K562 (cell line): ENCODE measurements around the gene TBX19. TPM values are rescaled to one million over a fixed set of nuclear protein-coding genes. Genes with fewer than 3 reads are reported as not detected.
A peak's percentile ranks its signal among the peaks of the same experiment; 100 is the strongest.

Experiments used
- ARHGAP35 ChIP-seq: fragments of 450-650 bp; IDR thresholded peaks from 2 replicates; pipeline ENCODE4 v1.6.1; 2018; ENCODE audit not compliant: partially characterized antibody
- BRD9 ChIP-seq: fragments of 450-650 bp; IDR thresholded peaks from 2 replicates; pipeline ENCODE4 v1.6.1; 2018; ENCODE audit warnings: low read depth; ENCODE audit not compliant: partially characterized antibody
- CBFB ChIP-seq: sonication (generic); formaldehyde crosslinking; IDR thresholded peaks from 2 replicates; pipeline ENCODE4 v1.4.0; 2020; ENCODE audit warnings: mild to moderate bottlenecking, missing genetic modification reagents
- DEAF1 ChIP-seq: fragments of 450-650 bp; formaldehyde crosslinking; IDR thresholded peaks from 2 replicates; pipeline ENCODE4 v1.4.0; 2020; ENCODE audit warnings: mild to moderate bottlenecking, moderate library complexity
- E2F8 ChIP-seq: fragments of 450-650 bp; IDR thresholded peaks from 2 replicates; pipeline ENCODE4 v1.7.1; 2018; ENCODE audit warnings: mild to moderate bottlenecking, low read depth; ENCODE audit not compliant: partially characterized antibody
- EHMT2 ChIP-seq: fragments of 450-650 bp; IDR thresholded peaks from 2 replicates; pipeline ENCODE4 v1.6.1; 2018; ENCODE audit warnings: antibody characterized with exemption
- ELK1 ChIP-seq: sonication (generic); formaldehyde crosslinking; IDR thresholded peaks from 2 replicates; pipeline ENCODE4 v1.8.1; 2022; ENCODE audit warnings: missing genetic modification reagents
- FOXK1 ChIP-seq: sonication (generic); formaldehyde crosslinking; IDR thresholded peaks from 2 replicates; pipeline ENCODE4 v1.8.0; 2022; ENCODE audit warnings: missing genetic modification reagents, mild to moderate bottlenecking, borderline replicate concordance
- FOXP4 ChIP-seq: sonication (generic); formaldehyde crosslinking; IDR thresholded peaks from 2 replicates; pipeline ENCODE4 v1.8.0; 2022; ENCODE audit warnings: mild to moderate bottlenecking, missing genetic modification reagents, borderline replicate concordance
- GATA2 ChIP-seq: sonication (generic); formaldehyde crosslinking; IDR thresholded peaks from 2 replicates; pipeline ENCODE4 v1.4.0; 2020; ENCODE audit warnings: mild to moderate bottlenecking, missing genetic modification reagents
- JUN ChIP-seq, 2 experiments: sonication (generic) in 1 of 2; formaldehyde crosslinking in 1 of 2; IDR thresholded peaks; 2 replicates each; pipeline versions ENCODE4 v1.6.1 to v1.8.0; 2012 to 2022; ENCODE audit warnings: borderline replicate concordance in 2 of 2, mild to moderate bottlenecking in 2 of 2, improper control_type of control experiment in 1 of 2, low read depth in 1 of 2, low read length in 1 of 2, missing genetic modification reagents in 1 of 2
- MAFF ChIP-seq: IDR thresholded peaks from 2 replicates; pipeline ENCODE4 v1.6.1; 2012; ENCODE audit warnings: low read length, improper control_type of control experiment
- MEF2A ChIP-seq: IDR thresholded peaks from 2 replicates; pipeline ENCODE4 v1.6.1; 2011; ENCODE audit warnings: low read depth, mild to moderate bottlenecking, low read length, moderate library complexity; ENCODE audit not compliant: control insufficient read depth
- MTA3 ChIP-seq: fragments of 450-650 bp; formaldehyde crosslinking; IDR thresholded peaks from 2 replicates; pipeline ENCODE4 v1.6.1; 2017; ENCODE audit warnings: mild to moderate bottlenecking, borderline replicate concordance
- MXI1 ChIP-seq: IDR thresholded peaks from 2 replicates; pipeline ENCODE4 v1.6.1; 2011; ENCODE audit warnings: low read depth, mild to moderate bottlenecking, improper control_type of control experiment, low read length
- MYBL2 ChIP-seq, 2 experiments: fragments of 450-650 bp in 1 of 2; sonication (generic) in 1 of 2; formaldehyde crosslinking in 1 of 2; IDR thresholded peaks; 2 replicates each; pipeline versions ENCODE4 v1.6.1 to v1.8.1; 2017 to 2022; ENCODE audit warnings: borderline replicate concordance in 1 of 2, inconsistent platforms in 1 of 2, low read depth in 1 of 2, mild to moderate bottlenecking in 1 of 2, missing genetic modification reagents in 1 of 2, moderate library complexity in 1 of 2
- PHF21A ChIP-seq: fragments of 450-650 bp; IDR thresholded peaks from 2 replicates; pipeline ENCODE4 v1.6.1; 2017; ENCODE audit warnings: low read depth, borderline replicate concordance
- TRIM24 ChIP-seq, 2 experiments: fragments of 450-650 bp; IDR thresholded peaks; 2 replicates each; pipeline ENCODE4 v1.6.1; 2016
- ZFP1 ChIP-seq: fragments of 450-650 bp; formaldehyde crosslinking; IDR thresholded peaks from 2 replicates; pipeline ENCODE4 v1.4.0; 2020; ENCODE audit warnings: mild to moderate bottlenecking, mixed read lengths
- ZNF165 ChIP-seq: fragments of 250-450 bp; sonication (Bioruptor Pico); IDR thresholded peaks from 2 replicates; pipeline ENCODE4 v1.4.0; 2020; ENCODE audit warnings: borderline replicate concordance
- ZNF436 ChIP-seq: fragments of 250-450, 450-650 bp; sonication (Bioruptor Pico); formaldehyde crosslinking; IDR thresholded peaks from 2 replicates; pipeline ENCODE4 v1.7.0; 2020; ENCODE audit warnings: mild to moderate bottlenecking
- ZNF830 ChIP-seq: fragments of 250-450 bp; sonication (Bioruptor Pico); IDR thresholded peaks from 2 replicates; pipeline ENCODE4 v1.5.0; 2021; ENCODE audit warnings: mild to moderate bottlenecking
- polyA plus RNA-seq, 8 experiments: library from polyadenylated mRNA; depleted of rRNA in 4 of 8; stranded (reverse) in 5 of 8; unstranded in 3 of 8; fragments of >200 nt; fragmentation: Nextera tagmentation in 2 of 8; fragmentation: Illumina TruSeq in 1 of 8; extraction: Ambion mirVana in 2 of 8; extraction: Trizol in 1 of 8; gene quantifications; 2 replicates each; pipeline versions ENCODE4 v1.2.1 to v1.2.3, GENCODE V29; 2011 to 2014; ENCODE audit warnings: inconsistent platforms in 1 of 8, missing spikeins in 1 of 8
- total RNA-seq, 7 experiments: library from RNA; depleted of rRNA in 6 of 7; stranded (reverse); fragments of >200 nt in 6 of 7; fragmentation: Illumina TruSeq in 2 of 7; extraction: Trizol in 2 of 7; gene quantifications; 2 replicates each; pipeline versions ENCODE4 v1.2.1 to v1.2.3, GENCODE V29; 2011 to 2021; ENCODE audit warnings: low replicate concordance in 1 of 7

The TBX19 gene
- total and polyA plus RNA-seq, 9 of the 15 experiments (the other 6 are each of a cell fraction or from before 2014, with no cell fraction given), result 0.32 to 3.1 (median 0.95) TPM

GRCh38 chr1:168287237-168287664 lies 6.6 kb downstream of the TBX19 start (continued):
- TF ChIP-seq E2F8 (peak; percentile 28), DEAF1 (CRISPR knock-in tag) (no peak), ELK1 (CRISPR knock-in tag) (no peak), ZNF436 (CRISPR knock-in tag) (no peak), ARHGAP35 (no peak), ZFP1 (no peak), FOXP4 (CRISPR knock-in tag) (no peak), MYBL2 (IDR thresholded peaks at IDR 0.05; ENCODE audit: low read depth) (no peak), MYBL2 (CRISPR knock-in tag; IDR thresholded peaks at IDR 0.05; ENCODE audit: borderline replicate concordance) (no peak), BRD9 (no peak), CBFB (CRISPR knock-in tag) (no peak), ZNF830 (CRISPR knock-in tag) (no peak), MEF2A (no peak), MTA3 (peak; percentile 59), FOXK1 (CRISPR knock-in tag) (no peak), PHF21A (no peak), MAFF (peak; percentile 80), TRIM24 (IDR thresholded peaks at IDR 0.05) (peak in 1 of 2 experiments; percentile 74; a peak in 2 of 4 replicates), GATA2 (CRISPR knock-in tag) (no peak), MXI1 (no peak), JUN (IDR thresholded peaks at IDR 0.05; ENCODE audit: borderline replicate concordance, low read depth, low read length) (peak; percentile 88), JUN (CRISPR knock-in tag; IDR thresholded peaks at IDR 0.05; ENCODE audit: borderline replicate concordance) (no peak), ZNF165 (CRISPR knock-in tag) (no peak), EHMT2 (peak; percentile 83)
